IMR-90 (cell line): ENCODE measurements around the gene AMZ1. TPM values are rescaled to one million over a fixed set of nuclear protein-coding genes. Genes with fewer than 3 reads are reported as not detected.

Experiments
- ATAC-seq: fragments of 200-7000 bp; cut with Tn5 transposase; 2 replicates; pipeline ENCODE4 v1.9.1; 2020; ENCODE audit warnings: low read depth, mild to moderate bottlenecking, moderate library complexity
- BruUV-seq: library from RNA; stranded (reverse); fragments of 400-500 nt; replicated peaks from 2 replicates; lab custom pipeline; 2021; lab: Mats Ljungman, UMichigan
- CTCF ChIA-PET: fragments of 300-600 bp; formaldehyde crosslinking; extraction: SDS; loops from one replicate; lab custom pipeline; 2021; ENCODE audit warnings: antibody characterized with exemption; lab: Yijun Ruan, JAX
- POLR2A ChIA-PET: fragments of 300-600 bp; sonication (Branson Sonifier 250); formaldehyde crosslinking; loops from one replicate; lab custom pipeline; 2022; ENCODE audit warnings: antibody characterized with exemption; ENCODE audit not compliant: unreplicated experiment; lab: Charles Lee
- DNase-seq: peaks from one replicate; pipeline ENCODE4 v3.0.0; 2013
- H2AFZ ChIP-seq: replicated peaks from 2 replicates; pipeline ENCODE3; 2013; ENCODE audit warnings: low read length, mild to moderate bottlenecking; ENCODE audit not compliant: poor library complexity
- H2AK5ac ChIP-seq: 2 replicates; pipeline ENCODE4 v1.6.1; 2013; ENCODE audit warnings: low read depth, low read length, inconsistent platforms
- H2AK9ac ChIP-seq: replicated peaks from 2 replicates; pipeline ENCODE3; 2013; ENCODE audit warnings: mild to moderate bottlenecking, low read depth, low read length, moderate library complexity; ENCODE audit not compliant: poor library complexity
- H2BK120ac ChIP-seq: 2 replicates; pipeline ENCODE4 v1.6.1; 2013; ENCODE audit warnings: low read depth, low read length, inconsistent platforms
- H2BK15ac ChIP-seq: 3 replicates; pipeline ENCODE4 v1.6.1; 2013; ENCODE audit warnings: low read depth, low read length, inconsistent platforms
- H2BK20ac ChIP-seq: 2 replicates; pipeline ENCODE4 v1.6.1; 2013; ENCODE audit warnings: low read depth, mild to moderate bottlenecking, inconsistent platforms, low read length, moderate library complexity
- H2BK5ac ChIP-seq: 2 replicates; pipeline ENCODE4 v1.6.1; 2013; ENCODE audit warnings: mild to moderate bottlenecking, low read depth, low read length, inconsistent platforms; ENCODE audit not compliant: poor library complexity, severe bottlenecking
- H3K14ac ChIP-seq: replicated peaks from 2 replicates; pipeline ENCODE4 v1.6.1; 2013; ENCODE audit warnings: low read depth, low read length, inconsistent platforms
- H3K18ac ChIP-seq: 2 replicates; pipeline ENCODE4 v1.6.1; 2013; ENCODE audit warnings: low read depth, low read length, control low read depth
- H3K23ac ChIP-seq: 2 replicates; pipeline ENCODE4 v1.6.1; 2013; ENCODE audit warnings: low read depth, low read length, inconsistent platforms
- H3K27ac ChIP-seq: 2 replicates; pipeline ENCODE4 v1.5.1; 2013; ENCODE audit warnings: mild to moderate bottlenecking, control low read depth, low read length; ENCODE audit not compliant: insufficient read depth
- H3K27me3 ChIP-seq: 2 replicates; pipeline ENCODE4 v1.6.1; 2013; ENCODE audit warnings: low read length; ENCODE audit not compliant: control insufficient read depth, insufficient read depth
- H3K36me3 ChIP-seq: 2 replicates; pipeline ENCODE4 v1.6.1; 2013; ENCODE audit warnings: low read length, mixed read lengths; ENCODE audit not compliant: control insufficient read depth, insufficient read depth
- H3K4ac ChIP-seq: 2 replicates; pipeline ENCODE4 v1.6.1; 2013; ENCODE audit warnings: low read depth, low read length, inconsistent platforms
- H3K4me1 ChIP-seq: 2 replicates; pipeline ENCODE4 v1.6.1; 2013; ENCODE audit warnings: low read length, mixed read lengths; ENCODE audit not compliant: control insufficient read depth, insufficient read depth
- H3K4me2 ChIP-seq: 2 replicates; pipeline ENCODE4 v1.6.1; 2013; ENCODE audit warnings: low read depth, mild to moderate bottlenecking, control low read depth, low read length, moderate library complexity
- H3K4me3 ChIP-seq: 2 replicates; pipeline ENCODE4 v1.5.1; 2013; ENCODE audit warnings: low read depth, mild to moderate bottlenecking, control low read depth, low read length, moderate library complexity; ENCODE audit not compliant: insufficient read depth
- H3K56ac ChIP-seq: 2 replicates; pipeline ENCODE4 v1.6.1; 2013; ENCODE audit warnings: low read length, inconsistent platforms; ENCODE audit not compliant: insufficient read depth; ENCODE audit errors: extremely low read depth
- H3K79me1 ChIP-seq, 2 experiments: 2 replicates each; pipeline ENCODE4 v1.6.1; 2013; ENCODE audit warnings: low read length in 2 of 2, inconsistent platforms in 1 of 2, low read depth in 1 of 2
- H3K9ac ChIP-seq: 2 replicates; pipeline ENCODE4 v1.6.1; 2013; ENCODE audit warnings: low read depth, low read length, control low read depth
- H3K9me1 ChIP-seq: 2 replicates; pipeline ENCODE4 v1.6.1; 2013; ENCODE audit warnings: low read length, inconsistent platforms; ENCODE audit not compliant: insufficient read depth
- H3K9me3 ChIP-seq: 2 replicates; pipeline ENCODE4 v1.6.1; 2013; ENCODE audit warnings: low read length; ENCODE audit not compliant: control insufficient read depth, insufficient read depth
- H4K20me1 ChIP-seq: 2 replicates; pipeline ENCODE4 v1.6.1; 2013; ENCODE audit warnings: low read length, inconsistent platforms; ENCODE audit not compliant: insufficient read depth
- H4K5ac ChIP-seq: 2 replicates; pipeline ENCODE4 v1.6.1; 2013; ENCODE audit warnings: mild to moderate bottlenecking, low read depth, low read length, control low read depth
- H4K8ac ChIP-seq, 2 experiments: 2 replicates each; pipeline ENCODE4 v1.6.1; 2013; ENCODE audit warnings: low read depth in 2 of 2, low read length in 2 of 2, control low read depth in 1 of 2, inconsistent platforms in 1 of 2
- H4K91ac ChIP-seq: 2 replicates; pipeline ENCODE4 v1.6.1; 2013; ENCODE audit warnings: low read depth, low read length, inconsistent platforms; ENCODE audit not compliant: insufficient read depth
- BHLHE40 ChIP-seq: fragments of 150-350 bp; IDR thresholded peaks from 2 replicates; pipeline ENCODE4 v1.6.1; 2016; ENCODE audit warnings: mild to moderate bottlenecking, low read depth, low read length
- CHD1 ChIP-seq: IDR thresholded peaks from 2 replicates; pipeline ENCODE4 v1.6.1; 2012; ENCODE audit warnings: low read depth, low read length, improper control_type of control experiment
- CTCF ChIP-seq: conservative IDR thresholded peaks from 2 replicates; pipeline ENCODE4 v1.5.1; 2012; ENCODE audit warnings: mild to moderate bottlenecking, low read depth, low read length, improper control_type of control experiment
- ELK1 ChIP-seq: fragments of 150-350 bp; IDR thresholded peaks from 2 replicates; pipeline ENCODE4 v1.6.1; 2016; ENCODE audit warnings: low read depth, mild to moderate bottlenecking, low read length, moderate library complexity, borderline replicate concordance
- FOS ChIP-seq: fragments of 150-350 bp; IDR thresholded peaks from 2 replicates; pipeline ENCODE4 v1.6.1; 2016; ENCODE audit warnings: low read depth, low read length
- MAFK ChIP-seq: IDR thresholded peaks from 2 replicates; pipeline ENCODE4 v1.6.1; 2012; ENCODE audit warnings: low read depth, low read length, improper control_type of control experiment
- MAZ ChIP-seq: IDR thresholded peaks from 2 replicates; pipeline ENCODE4 v1.6.1; 2012; ENCODE audit warnings: low read depth, mild to moderate bottlenecking, low read length, improper control_type of control experiment, moderate library complexity, borderline replicate concordance
- MXI1 ChIP-seq: IDR thresholded peaks from 2 replicates; pipeline ENCODE4 v1.6.1; 2012; ENCODE audit warnings: low read depth, mild to moderate bottlenecking, low read length, moderate library complexity, borderline replicate concordance
- NFE2L2 ChIP-seq: fragments of 150-350 bp; IDR thresholded peaks from 2 replicates; pipeline ENCODE4 v1.6.1; 2016; ENCODE audit warnings: low read depth, mild to moderate bottlenecking, low read length
- POLR2A ChIP-seq: IDR thresholded peaks from 2 replicates; pipeline ENCODE4 v1.6.1; 2012; ENCODE audit warnings: mild to moderate bottlenecking, low read depth, low read length
- RAD21 ChIP-seq: IDR thresholded peaks from 2 replicates; pipeline ENCODE4 v1.6.1; 2012; ENCODE audit warnings: low read length, improper control_type of control experiment
- RCOR1 ChIP-seq: IDR thresholded peaks from 2 replicates; pipeline ENCODE4 v1.6.1; 2012; ENCODE audit warnings: mild to moderate bottlenecking, low read length, improper control_type of control experiment; ENCODE audit not compliant: insufficient replicate concordance
- RFX5 ChIP-seq: IDR thresholded peaks from 2 replicates; pipeline ENCODE4 v1.8.0; 2012; ENCODE audit warnings: low read depth, mild to moderate bottlenecking, low read length, moderate library complexity
- SMC3 ChIP-seq: fragments of 150-350 bp; IDR thresholded peaks from 2 replicates; pipeline ENCODE4 v1.6.1; 2016; ENCODE audit warnings: low read depth, mild to moderate bottlenecking, antibody characterized with exemption, low read length, moderate library complexity
- USF2 ChIP-seq: fragments of 150-350 bp; IDR thresholded peaks from 2 replicates; pipeline ENCODE4 v1.6.1; 2017; ENCODE audit warnings: mild to moderate bottlenecking, antibody characterized with exemption, low read length, low read depth
- WGBS, 2 experiments: methylation state at CpG; one replicate each; pipeline versions ENCODE4 v1.1.5 to v1.1.7; 2013; ENCODE audit warnings: missing lambda C conversion rate in 2 of 2; ENCODE audit not compliant: insufficient read length in 1 of 2; ENCODE audit errors: extremely low coverage in 2 of 2; 5-methylcytosine and 5-hydroxymethylcytosine counted together
- dilution Hi-C: fragments of 300-500 bp; cut with HindIII; formaldehyde crosslinking; loops from one replicate; pipeline ENCODE4 v1.14.3; 2018; ENCODE audit warnings: low sequenced_read_pairs; ENCODE audit not compliant: unreplicated experiment
- in situ Hi-C: fragments of 300-500 bp; cut with MboI; formaldehyde crosslinking; loops from 3 replicates; pipeline ENCODE4 v1.14.3; 2019; ENCODE audit warnings: low sequenced_read_pairs, inconsistent platforms, mixed read lengths
- intact Hi-C: fragments of 100-400 bp; cut with micrococcal nuclease; formaldehyde crosslinking; loops from 2 replicates; pipeline ENCODE4 v1.10.0; 2022
- polyA plus RNA-seq, 3 experiments: library from polyadenylated mRNA; depleted of rRNA; stranded (reverse); fragments of >200 nt; gene quantifications; 2 replicates each; pipeline ENCODE4 v1.2.3, GENCODE V29; 2012; ENCODE audit warnings: low replicate concordance in 1 of 3
- total RNA-seq: library from RNA; depleted of rRNA; stranded (reverse); fragments of >200 nt; gene quantifications from 2 replicates; pipeline ENCODE4 v1.2.3, GENCODE V29; 2012

AMZ1 gene
- total and polyA plus RNA-seq, 2 of the 4 experiments (the other 2 are of a cell fraction): 0.54 to 1.6 TPM

- Histone ChIP-seq H3K14ac (peak overlapping the region; percentile 49; the same call in 1 of the 2 replicates), H2BK5ac (no peak overlapping the region), H2AK9ac (no peak overlapping the region), H3K4ac (no peak overlapping the region), H3K9ac (no peak overlapping the region), H2BK20ac (no peak overlapping the region), H4K5ac (no peak overlapping the region), H3K27me3 (no peaks in the 10 kb centered on the region), H2BK15ac (no peak overlapping the region), H2BK120ac (no peak overlapping the region), H3K27ac (no peak overlapping the region), H3K4me1 (peaks cover 16% of the 10 kb centered on the region), H4K20me1 (peaks cover 22% of the 10 kb centered on the region), H3K36me3 (peaks cover 4% of the 10 kb centered on the region; the same call in 1 of the 2 replicates), H3K4me2 (no peak overlapping the region), H4K8ac (no peak overlapping the region), H3K4me3 (no peak overlapping the region), H3K18ac (no peak overlapping the region), H4K91ac (no peak overlapping the region), H3K9me3 (no peaks in the 10 kb centered on the region), H3K79me1 (peaks cover 35 to 67% of the 10 kb centered on the region in 2 experiments), H3K9me1 (peaks cover 13% of the 10 kb centered on the region), H2AFZ (no peak overlapping the region), H3K23ac (no peak overlapping the region), H3K56ac (no peak overlapping the region), H2AK5ac (no peak overlapping the region)
- dilution Hi-C loops: no loop called here
- in situ Hi-C loops: no loop called here
- TF ChIP-seq CTCF (no peak), USF2 (no peak), POLR2A (no peak), RFX5 (no peak), SMC3 (no peak), BHLHE40 (no peak), MAFK (no peak), RCOR1 (no peak), MXI1 (no peak), FOS (no peak), CHD1 (no peak), ELK1 (no peak), MAZ (no peak), RAD21 (no peak), NFE2L2 (no peak)
- no TSS peak for BruUV-seq
- CTCF ChIA-PET: interaction anchor here (1.0 kb wide), 1 partner anchor 44 kb away, joined by 3 read pairs; no protein-coding TSS in a partner anchor
- DNase-seq: no peak
- intact Hi-C loops: no loop called here
- 94% methylated on average over 5 of the region's 10 CpGs; no CpG with 5 or more reads in 1 of the 2 experiments for WGBS, 2 experiments
- ATAC-seq: no peak
- POLR2A ChIA-PET: no interaction called here
These were observed 66.9 kb downstream of the AMZ1 start for GRCh38 chr7:2754912-2755311.
